RCC 7860 (cell line): ENCODE results near the gene GRN.
A peak's percentile ranks its signal among the peaks of the same experiment; 100 is the strongest.

ENCODE experiments used
- DNase-seq: peaks from one replicate; pipeline ENCODE4 v3.0.0-alpha.2; 2015; ENCODE audit warnings: low spot score
- FAIRE-seq: peaks from 2 replicates; lab custom pipeline; 2012; peaks lifted over from hg19 to GRCh38; lab: Jason Lieb, UNC

The GRN gene

GRCh38 chr17:44344939-44345453 is at the start of gene GRN:
Gene GRN, plus strand, starts transcription at chr17:44345302. Its CDS starts 3,863 bp downstream, at chr17:44349165.
- peak; percentile 89 for FAIRE-seq

GRCh38 chr17:44297975-44298374 is 47.1 kb upstream of the GRN start:
- FAIRE-seq (no peak), DNase-seq (no peak)

More at GRCh38 chr17:44344939-44345453, at the start of gene GRN:
- DNase-seq = peak; percentile 95

- no peak for DNase-seq
- FAIRE-seq = no peak
Measured at GRCh38 chr17:44304651-44305050, 40.5 kb upstream of the GRN start.

- FAIRE-seq = no peak
Measured at GRCh38 chr17:44307387-44308186, 37.5 kb upstream of the GRN start.

GRCh38 chr17:44308320-44308818 is 36.7 kb upstream of the GRN start, which contains the start of gene RUNDC3A:
Gene RUNDC3A, plus strand, starts transcription at chr17:44308601. Its CDS starts 232 bp downstream, at chr17:44308833.
- FAIRE-seq = no peak
- DNase-seq = no peak

More at GRCh38 chr17:44307387-44308186, 37.5 kb upstream of the GRN start:
- no peak for DNase-seq

GRCh38 chr17:44308865-44309264 is 36.2 kb upstream of the GRN start:
- DNase-seq = no peak
- no peak for FAIRE-seq

- FAIRE-seq (no peak), DNase-seq (no peak)
Measured at GRCh38 chr17:44309472-44309871, 35.6 kb upstream of the GRN start.

GRCh38 chr17:44310188-44310587 is 34.9 kb upstream of the GRN start:
- FAIRE-seq (no peak), DNase-seq (no peak)

- FAIRE-seq = no peak
Measured at GRCh38 chr17:44310609-44311376, 34.3 kb upstream of the GRN start.

GRCh38 chr17:44311562-44312181 is 33.4 kb upstream of the GRN start:
- no peak for DNase-seq
- no peak for FAIRE-seq

More at GRCh38 chr17:44310609-44311376, 34.3 kb upstream of the GRN start:
- DNase-seq = no peak

GRCh38 chr17:44312396-44313104 is 32.6 kb upstream of the GRN start:
- FAIRE-seq = no peak

GRCh38 chr17:44314031-44314430 is 31.1 kb upstream of the GRN start:
- no peak for DNase-seq
- FAIRE-seq = no peak

More at GRCh38 chr17:44312396-44313104, 32.6 kb upstream of the GRN start:
- no peak for DNase-seq

- DNase-seq (no peak), FAIRE-seq (no peak)
Measured at GRCh38 chr17:44314524-44314868, 30.6 kb upstream of the GRN start.

- FAIRE-seq (no peak), DNase-seq (no peak)
Measured at GRCh38 chr17:44314869-44315661, 30.0 kb upstream of the GRN start.

- no peak for FAIRE-seq
- no peak for DNase-seq
Measured at GRCh38 chr17:44315760-44316731, 29.1 kb upstream of the GRN start.

- FAIRE-seq (no peak), DNase-seq (no peak)
Measured at GRCh38 chr17:44317545-44317944, 27.6 kb upstream of the GRN start.

GRCh38 chr17:44318077-44318892 is 26.8 kb upstream of the GRN start:
- DNase-seq = no peak
- FAIRE-seq = no peak

- FAIRE-seq (no peak), DNase-seq (no peak)
Measured at GRCh38 chr17:44320066-44320465, 25.0 kb upstream of the GRN start.
